ENCODE results near the gene OXCT1. TPM values are rescaled to one million over a fixed set of nuclear protein-coding genes. Genes with fewer than 3 reads are reported as not detected.

Gene OXCT1
- total and polyA plus RNA-seq, 9 of the 15 experiments (the other 6 are each of a cell fraction or from before 2014, with no cell fraction given): 24.7 to 61.2 (median 41.9) TPM

DNA sequence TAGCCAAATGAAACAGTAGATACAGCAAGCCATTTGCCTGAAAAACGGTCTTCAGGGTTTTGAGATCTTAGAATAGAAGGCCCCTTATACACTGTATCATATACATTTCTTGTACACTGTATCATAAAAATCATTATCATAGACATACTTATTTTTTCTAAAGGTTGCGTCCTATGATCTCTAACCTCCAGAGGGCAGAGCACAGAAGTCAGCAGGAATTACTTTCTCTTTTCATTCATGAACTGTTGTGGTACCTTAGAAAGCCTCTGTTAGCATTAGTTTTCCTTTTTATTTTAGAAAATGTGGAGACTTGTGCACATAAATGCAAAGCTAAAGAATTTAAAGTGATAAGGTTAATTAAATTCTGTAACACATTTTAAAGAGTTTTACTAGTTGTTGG, 115.4 kb downstream of the OXCT1 start (continued):
- TF ChIP-seq RBM34 (IDR thresholded peaks at IDR 0.05; ENCODE audit: borderline replicate concordance, insufficient read depth, low read length) (no peak), NR2C2 (CRISPR knock-in tag; IDR thresholded peaks at IDR 0.05) (no peak), NR2C2 (tag; IDR thresholded peaks at IDR 0.05) (peak; percentile 81), FOXJ2 (tag; IDR thresholded peaks at IDR 0.05) (no peak), POLR2AphosphoS2 (IDR thresholded peaks at IDR 0.05; ENCODE audit: low read length) (no peak), DACH1 (IDR thresholded peaks at IDR 0.05; ENCODE audit: partially characterized antibody) (no peak)
- TF ChIP-seq, protein P1, sequence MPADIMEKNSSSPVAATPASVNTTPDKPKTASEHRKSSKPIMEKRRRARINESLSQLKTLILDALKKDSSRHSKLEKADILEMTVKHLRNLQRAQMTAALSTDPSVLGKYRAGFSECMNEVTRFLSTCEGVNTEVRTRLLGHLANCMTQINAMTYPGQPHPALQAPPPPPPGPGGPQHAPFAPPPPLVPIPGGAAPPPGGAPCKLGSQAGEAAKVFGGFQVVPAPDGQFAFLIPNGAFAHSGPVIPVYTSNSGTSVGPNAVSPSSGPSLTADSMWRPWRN (IDR thresholded peaks at IDR 0.05; ENCODE audit: low read depth): no peak
- TF ChIP-seq, protein P2, sequence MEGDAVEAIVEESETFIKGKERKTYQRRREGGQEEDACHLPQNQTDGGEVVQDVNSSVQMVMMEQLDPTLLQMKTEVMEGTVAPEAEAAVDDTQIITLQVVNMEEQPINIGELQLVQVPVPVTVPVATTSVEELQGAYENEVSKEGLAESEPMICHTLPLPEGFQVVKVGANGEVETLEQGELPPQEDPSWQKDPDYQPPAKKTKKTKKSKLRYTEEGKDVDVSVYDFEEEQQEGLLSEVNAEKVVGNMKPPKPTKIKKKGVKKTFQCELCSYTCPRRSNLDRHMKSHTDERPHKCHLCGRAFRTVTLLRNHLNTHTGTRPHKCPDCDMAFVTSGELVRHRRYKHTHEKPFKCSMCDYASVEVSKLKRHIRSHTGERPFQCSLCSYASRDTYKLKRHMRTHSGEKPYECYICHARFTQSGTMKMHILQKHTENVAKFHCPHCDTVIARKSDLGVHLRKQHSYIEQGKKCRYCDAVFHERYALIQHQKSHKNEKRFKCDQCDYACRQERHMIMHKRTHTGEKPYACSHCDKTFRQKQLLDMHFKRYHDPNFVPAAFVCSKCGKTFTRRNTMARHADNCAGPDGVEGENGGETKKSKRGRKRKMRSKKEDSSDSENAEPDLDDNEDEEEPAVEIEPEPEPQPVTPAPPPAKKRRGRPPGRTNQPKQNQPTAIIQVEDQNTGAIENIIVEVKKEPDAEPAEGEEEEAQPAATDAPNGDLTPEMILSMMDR (IDR thresholded peaks at IDR 0.05 in 2 of 3, conservative IDR thresholded peaks at IDR 0.05 in 1 of 3; ENCODE audit: insufficient read depth in 2 of 3, low read depth in 1 of 3, low read length in 3 of 3): peak in 1 of 3 experiments; percentile 33; a peak in 1 of 6 replicates

DNA sequence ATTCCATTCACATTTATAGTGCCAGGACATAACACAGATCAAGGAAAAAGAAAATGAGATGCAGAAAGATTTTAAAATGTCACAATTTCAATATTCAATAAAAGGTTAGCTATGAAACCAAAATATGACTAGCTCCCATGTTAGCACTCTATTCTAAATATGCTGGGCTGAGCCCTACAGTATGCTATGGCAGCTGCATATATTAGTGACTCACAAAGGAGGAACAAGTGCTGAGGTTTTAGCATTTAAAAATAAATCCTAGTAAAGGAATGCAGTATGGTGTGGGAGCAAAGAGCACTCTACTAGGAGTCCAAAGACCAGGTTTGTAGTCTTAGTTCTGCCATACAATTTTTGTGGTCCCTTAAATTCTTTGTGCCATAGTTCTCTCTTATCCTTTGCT, 118.4 kb downstream of the OXCT1 start:
- Histone ChIP-seq H3K4me1 (replicated peaks in 1 of 2; ENCODE audit: control insufficient read depth in 2 of 2, insufficient read depth in 2 of 2, low read length in 2 of 2) (no peaks in the 10 kb centered on the region), H3K27me3 (ENCODE audit: control insufficient read depth in 2 of 2, insufficient read depth in 2 of 2, low read length in 2 of 2) (no peaks in the 10 kb centered on the region), H3K9ac (ENCODE audit: insufficient read depth in 1 of 2, low read depth in 2 of 2, low read length in 2 of 2) (no peak overlapping the region), H3K36me3 (ENCODE audit: control insufficient read depth, insufficient read depth, low read length) (peaks cover 25% of the 10 kb centered on the region; the same call in 2 of the 3 replicates), H3K79me2 (ENCODE audit: control insufficient read depth, insufficient read depth, low read length) (no peaks in the 10 kb centered on the region), H3K4me2 (ENCODE audit: insufficient read depth, low read length) (no peak overlapping the region), H3K9me1 (ENCODE audit: control insufficient read depth, insufficient read depth, low read length) (peaks cover 2% of the 10 kb centered on the region), H2AFZ (ENCODE audit: low read depth, low read length) (no peak overlapping the region), H4K20me1 (replicated peaks; ENCODE audit: control insufficient read depth, insufficient read depth, low read length) (no peaks in the 10 kb centered on the region), H3K9me3 (replicated peaks; ENCODE audit: control insufficient read depth, insufficient read depth, low read depth, low read length) (no peaks in the 10 kb centered on the region), H3K27ac (ENCODE audit: extremely low read depth, low read depth, low read length) (no peak overlapping the region), H3K4me3 (no peak overlapping the region)
- no peak for ATAC-seq
- no peak for DNase-seq (ENCODE audit: extremely low read depth in 1 of 4, low spot score in 3 of 4)
- POLR2A ChIA-PET: no interaction called here
- no peak for FAIRE-seq
- CTCF ChIA-PET (ENCODE audit: low intra/inter-chr PET ratio): no interaction called here
- intact Hi-C loops (cut with micrococcal nuclease) (no loop called here), in situ Hi-C loops (cut with MboI) (no loop called here)
- BruUV-seq (replicated peaks): no TSS peak
- TF ChIP-seq, protein P3, sequence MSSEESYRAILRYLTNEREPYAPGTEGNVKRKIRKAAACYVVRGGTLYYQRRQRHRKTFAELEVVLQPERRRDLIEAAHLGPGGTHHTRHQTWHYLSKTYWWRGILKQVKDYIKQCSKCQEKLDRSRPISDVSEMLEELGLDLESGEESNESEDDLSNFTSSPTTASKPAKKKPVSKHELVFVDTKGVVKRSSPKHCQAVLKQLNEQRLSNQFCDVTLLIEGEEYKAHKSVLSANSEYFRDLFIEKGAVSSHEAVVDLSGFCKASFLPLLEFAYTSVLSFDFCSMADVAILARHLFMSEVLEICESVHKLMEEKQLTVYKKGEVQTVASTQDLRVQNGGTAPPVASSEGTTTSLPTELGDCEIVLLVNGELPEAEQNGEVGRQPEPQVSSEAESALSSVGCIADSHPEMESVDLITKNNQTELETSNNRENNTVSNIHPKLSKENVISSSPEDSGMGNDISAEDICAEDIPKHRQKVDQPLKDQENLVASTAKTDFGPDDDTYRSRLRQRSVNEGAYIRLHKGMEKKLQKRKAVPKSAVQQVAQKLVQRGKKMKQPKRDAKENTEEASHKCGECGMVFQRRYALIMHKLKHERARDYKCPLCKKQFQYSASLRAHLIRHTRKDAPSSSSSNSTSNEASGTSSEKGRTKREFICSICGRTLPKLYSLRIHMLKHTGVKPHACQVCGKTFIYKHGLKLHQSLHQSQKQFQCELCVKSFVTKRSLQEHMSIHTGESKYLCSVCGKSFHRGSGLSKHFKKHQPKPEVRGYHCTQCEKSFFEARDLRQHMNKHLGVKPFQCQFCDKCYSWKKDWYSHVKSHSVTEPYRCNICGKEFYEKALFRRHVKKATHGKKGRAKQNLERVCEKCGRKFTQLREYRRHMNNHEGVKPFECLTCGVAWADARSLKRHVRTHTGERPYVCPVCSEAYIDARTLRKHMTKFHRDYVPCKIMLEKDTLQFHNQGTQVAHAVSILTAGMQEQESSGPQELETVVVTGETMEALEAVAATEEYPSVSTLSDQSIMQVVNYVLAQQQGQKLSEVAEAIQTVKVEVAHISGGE (CRISPR knock-in tag; IDR thresholded peaks at IDR 0.05): no peak
- no peak for TF ChIP-seq ZNF717 (CRISPR knock-in tag; IDR thresholded peaks at IDR 0.05)
- TF ChIP-seq MCM5 (IDR thresholded peaks at IDR 0.05; ENCODE audit: low read depth): no peak
- no peak for TF ChIP-seq FOS (IDR thresholded peaks at IDR 0.05; ENCODE audit: extremely low read depth, insufficient read length)
- TF ChIP-seq, protein P4, sequence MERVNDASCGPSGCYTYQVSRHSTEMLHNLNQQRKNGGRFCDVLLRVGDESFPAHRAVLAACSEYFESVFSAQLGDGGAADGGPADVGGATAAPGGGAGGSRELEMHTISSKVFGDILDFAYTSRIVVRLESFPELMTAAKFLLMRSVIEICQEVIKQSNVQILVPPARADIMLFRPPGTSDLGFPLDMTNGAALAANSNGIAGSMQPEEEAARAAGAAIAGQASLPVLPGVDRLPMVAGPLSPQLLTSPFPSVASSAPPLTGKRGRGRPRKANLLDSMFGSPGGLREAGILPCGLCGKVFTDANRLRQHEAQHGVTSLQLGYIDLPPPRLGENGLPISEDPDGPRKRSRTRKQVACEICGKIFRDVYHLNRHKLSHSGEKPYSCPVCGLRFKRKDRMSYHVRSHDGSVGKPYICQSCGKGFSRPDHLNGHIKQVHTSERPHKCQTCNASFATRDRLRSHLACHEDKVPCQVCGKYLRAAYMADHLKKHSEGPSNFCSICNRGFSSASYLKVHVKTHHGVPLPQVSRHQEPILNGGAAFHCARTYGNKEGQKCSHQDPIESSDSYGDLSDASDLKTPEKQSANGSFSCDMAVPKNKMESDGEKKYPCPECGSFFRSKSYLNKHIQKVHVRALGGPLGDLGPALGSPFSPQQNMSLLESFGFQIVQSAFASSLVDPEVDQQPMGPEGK (CRISPR knock-in tag; IDR thresholded peaks at IDR 0.05; ENCODE audit: borderline replicate concordance): no peak

All from K562 (cell line).